Measurements from ENCODE around the gene TXNRD1.

The TXNRD1 gene

GRCh38 chr12:104376650-104377513, 161.3 kb downstream of the TXNRD1 start:
- no peaks in the 10 kb centered on the region for H3K9me3 ChIP-seq (ENCODE audit: control insufficient read depth, low read length)
- H3K4me2 ChIP-seq (ENCODE audit: low read length): no peak overlapping the region
- H3K4me1 ChIP-seq: peaks cover 4% of the 10 kb centered on the region
- no peak for TF ChIP-seq CTCF (IDR thresholded peaks at IDR 0.05)
- H3K4me3 ChIP-seq (ENCODE audit: low read depth, low read length): no peak overlapping the region
- H2AFZ ChIP-seq: no peak overlapping the region
- H3K27me3 ChIP-seq (ENCODE audit: control insufficient read depth, insufficient read depth, low read length): no peaks in the 10 kb centered on the region
- no peaks in the 10 kb centered on the region for H3K36me3 ChIP-seq (ENCODE audit: control insufficient read depth, insufficient read depth, low read length)
- no peak overlapping the region for H3K9ac ChIP-seq
- H3K27ac ChIP-seq: no peak overlapping the region
- no peaks in the 10 kb centered on the region for H3K79me2 ChIP-seq

GRCh38 chr12:104377514-104377812, 161.9 kb downstream of the TXNRD1 start:
- no peaks in the 10 kb centered on the region for H3K79me2 ChIP-seq
- no peaks in the 10 kb centered on the region for H3K9me3 ChIP-seq (ENCODE audit: control insufficient read depth, low read length)
- H3K4me3 ChIP-seq (ENCODE audit: low read depth, low read length): no peak overlapping the region
- no peak overlapping the region for H3K4me2 ChIP-seq (ENCODE audit: low read length)
- no peak overlapping the region for H3K9ac ChIP-seq
- no peak overlapping the region for H3K27ac ChIP-seq
- H3K27me3 ChIP-seq (ENCODE audit: control insufficient read depth, insufficient read depth, low read length): no peaks in the 10 kb centered on the region
- no peak overlapping the region for H2AFZ ChIP-seq
- H3K36me3 ChIP-seq (ENCODE audit: control insufficient read depth, insufficient read depth, low read length): no peaks in the 10 kb centered on the region
- no peak for TF ChIP-seq CTCF (IDR thresholded peaks at IDR 0.05)
- H3K4me1 ChIP-seq: peaks cover 4% of the 10 kb centered on the region

GRCh38 chr12:104378427-104378826, 162.8 kb downstream of the TXNRD1 start:
- Histone ChIP-seq H3K9ac (no peak overlapping the region), H2AFZ (no peak overlapping the region), H3K4me2 (ENCODE audit: low read length) (no peak overlapping the region), H3K79me2 (no peaks in the 10 kb centered on the region), H3K36me3 (ENCODE audit: control insufficient read depth, insufficient read depth, low read length) (no peaks in the 10 kb centered on the region), H3K4me3 (ENCODE audit: low read depth, low read length) (no peak overlapping the region), H3K27me3 (ENCODE audit: control insufficient read depth, insufficient read depth, low read length) (no peaks in the 10 kb centered on the region), H3K27ac (no peak overlapping the region), H3K9me3 (ENCODE audit: control insufficient read depth, low read length) (no peaks in the 10 kb centered on the region), H3K4me1 (peaks cover 4% of the 10 kb centered on the region)
- no peak for TF ChIP-seq CTCF (IDR thresholded peaks at IDR 0.05)

DNA sequence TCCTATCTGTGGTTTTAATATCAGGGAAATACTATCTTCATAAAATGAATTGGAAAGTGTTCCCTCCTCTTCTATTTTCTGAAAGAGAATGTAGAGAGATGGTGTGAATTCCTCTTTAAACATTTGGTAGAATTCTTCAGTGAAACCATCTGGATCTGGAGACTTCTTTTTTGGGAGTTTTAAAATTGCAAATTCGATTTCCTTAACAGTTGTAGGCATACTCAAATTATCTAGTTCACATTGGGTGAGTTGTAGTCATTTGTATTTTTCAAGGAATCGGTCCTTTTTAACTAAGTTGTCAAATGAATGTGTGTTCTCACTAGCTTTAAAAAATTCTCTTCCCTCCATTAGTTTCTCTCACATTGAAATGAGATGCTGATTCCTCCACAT, 165.8 kb downstream of the TXNRD1 start:
- Histone ChIP-seq H3K36me3 (ENCODE audit: control insufficient read depth, insufficient read depth, low read length) (no peaks in the 10 kb centered on the region), H3K4me1 (peaks cover 4% of the 10 kb centered on the region), H3K9me3 (ENCODE audit: control insufficient read depth, low read length) (no peaks in the 10 kb centered on the region), H3K9ac (no peak overlapping the region), H3K27ac (no peak overlapping the region), H3K27me3 (ENCODE audit: control insufficient read depth, insufficient read depth, low read length) (no peaks in the 10 kb centered on the region), H3K4me3 (ENCODE audit: low read depth, low read length) (no peak overlapping the region), H3K79me2 (no peaks in the 10 kb centered on the region), H2AFZ (peak overlapping the region; percentile 56), H3K4me2 (ENCODE audit: low read length) (peak overlapping the region; percentile 31)
- TF ChIP-seq CTCF (IDR thresholded peaks at IDR 0.05): no peak

Measured in parathyroid adenoma (tissue), 2 donors.